ENCODE data around the gene ADAM12. TPM values are rescaled to one million over a fixed set of nuclear protein-coding genes. Genes with fewer than 3 reads are reported as not detected.

ADAM12 gene
- total RNA-seq, 1 experiment from 2014 or later, result 0.24 TPM

DNA sequence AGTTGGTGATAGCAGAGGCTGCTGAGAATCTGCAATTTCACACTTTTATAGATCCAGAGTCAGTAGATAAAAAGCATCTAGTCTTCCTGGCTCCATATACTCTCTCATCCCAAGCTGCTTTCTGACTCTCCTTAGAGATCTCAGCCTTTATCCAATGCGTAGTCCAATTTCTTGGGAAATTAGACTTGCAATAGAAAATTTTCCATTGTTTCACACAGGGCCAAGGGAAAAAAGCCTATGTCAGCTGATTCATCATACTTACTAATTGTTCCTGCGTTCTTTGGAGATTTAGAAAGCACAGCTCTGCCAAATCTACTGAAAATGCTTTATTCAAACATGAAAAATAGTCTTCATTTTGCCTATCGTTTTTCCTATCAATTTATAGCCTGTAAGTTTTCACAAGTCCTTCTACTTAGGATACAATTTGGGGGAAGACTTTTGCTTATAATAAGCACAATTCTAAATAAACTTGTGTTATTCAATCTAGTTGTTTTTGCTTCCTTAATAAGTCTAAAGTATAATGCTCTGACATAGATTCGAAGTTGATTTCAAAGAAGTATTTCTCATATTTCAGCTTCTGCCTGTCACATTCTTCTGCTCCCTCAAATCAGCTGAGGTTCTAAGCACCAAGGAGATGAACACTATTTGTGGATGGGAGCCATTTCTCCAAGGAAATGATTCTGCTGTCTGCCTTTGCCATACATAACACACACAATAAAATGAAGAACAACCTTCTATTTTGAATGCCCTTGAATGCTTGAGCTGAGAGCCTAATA is 165.4 kb downstream of the ADAM12 start:
- H3K9me3 ChIP-seq (ENCODE audit: control insufficient read depth, low read depth, low read length), result no peaks in the 10 kb centered on the region
- H2AFZ ChIP-seq (ENCODE audit: low read length), result no peak overlapping the region
- H4K20me1 ChIP-seq (ENCODE audit: control insufficient read depth, insufficient read depth, insufficient read length), result no peaks in the 10 kb centered on the region
- no peak overlapping the region for H2BK120ac ChIP-seq (ENCODE audit: low read depth, low read length, poor library complexity, severe bottlenecking)
- H4K8ac ChIP-seq (replicated peaks; ENCODE audit: insufficient read length, low read depth, low read length), result no peak overlapping the region
- H3K9ac ChIP-seq (ENCODE audit: extremely low read depth, insufficient read length, low read length), result no peak overlapping the region
- H2BK20ac ChIP-seq (ENCODE audit: low read depth, low read length, poor library complexity, severe bottlenecking), result no peak overlapping the region
- H3K4me2 ChIP-seq (ENCODE audit: insufficient read depth, insufficient read length, low read length), result no peak overlapping the region
- H3K9me3 Mint-ChIP-seq, result no peaks in the 10 kb centered on the region
- TF ChIP-seq, protein P1, sequence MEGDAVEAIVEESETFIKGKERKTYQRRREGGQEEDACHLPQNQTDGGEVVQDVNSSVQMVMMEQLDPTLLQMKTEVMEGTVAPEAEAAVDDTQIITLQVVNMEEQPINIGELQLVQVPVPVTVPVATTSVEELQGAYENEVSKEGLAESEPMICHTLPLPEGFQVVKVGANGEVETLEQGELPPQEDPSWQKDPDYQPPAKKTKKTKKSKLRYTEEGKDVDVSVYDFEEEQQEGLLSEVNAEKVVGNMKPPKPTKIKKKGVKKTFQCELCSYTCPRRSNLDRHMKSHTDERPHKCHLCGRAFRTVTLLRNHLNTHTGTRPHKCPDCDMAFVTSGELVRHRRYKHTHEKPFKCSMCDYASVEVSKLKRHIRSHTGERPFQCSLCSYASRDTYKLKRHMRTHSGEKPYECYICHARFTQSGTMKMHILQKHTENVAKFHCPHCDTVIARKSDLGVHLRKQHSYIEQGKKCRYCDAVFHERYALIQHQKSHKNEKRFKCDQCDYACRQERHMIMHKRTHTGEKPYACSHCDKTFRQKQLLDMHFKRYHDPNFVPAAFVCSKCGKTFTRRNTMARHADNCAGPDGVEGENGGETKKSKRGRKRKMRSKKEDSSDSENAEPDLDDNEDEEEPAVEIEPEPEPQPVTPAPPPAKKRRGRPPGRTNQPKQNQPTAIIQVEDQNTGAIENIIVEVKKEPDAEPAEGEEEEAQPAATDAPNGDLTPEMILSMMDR (conservative IDR thresholded peaks at IDR 0.05), result no peak
- no peak overlapping the region for H2BK12ac ChIP-seq (ENCODE audit: insufficient read length, low read depth, low read length)
- H3K27ac ChIP-seq (ENCODE audit: insufficient read length, low read depth, low read length), result no peak overlapping the region
- H3K56ac ChIP-seq (ENCODE audit: insufficient read length, low read depth, low read length), result no peak overlapping the region
- DNase-seq, result no peak
- no peaks in the 10 kb centered on the region; the same call in none of the 2 replicates for H3K27me3 Mint-ChIP-seq (ENCODE audit: low read depth)
- H3K23ac ChIP-seq (ENCODE audit: insufficient read length, low read depth, low read length), result no peak overlapping the region
- H3K4me3 Mint-ChIP-seq, result no peak overlapping the region
- H2AK5ac ChIP-seq (ENCODE audit: insufficient read length, low read length), result no peak overlapping the region
- no peak overlapping the region for H3K14ac ChIP-seq (ENCODE audit: insufficient read depth, low read length)
- H3K4me1 ChIP-seq (ENCODE audit: insufficient read depth, low read length), result peaks cover 4% of the 10 kb centered on the region; the same call in 1 of the 2 replicates
- no peak overlapping the region for H4K5ac ChIP-seq (ENCODE audit: insufficient read length, low read depth, low read length)
- WGBS (ENCODE audit: extremely low coverage, insufficient read length, low lambda C conversion rate), result no CpG with 5 or more reads among the region's 4 CpGs
- H3K27ac Mint-ChIP-seq, result no peak overlapping the region
- no peaks in the 10 kb centered on the region for H3K27me3 ChIP-seq (ENCODE audit: insufficient read depth, low read length)
- no peak overlapping the region for H2BK5ac ChIP-seq (ENCODE audit: insufficient read length, low read length)
- H3K23me2 ChIP-seq (ENCODE audit: insufficient read length, low read depth, low read length, poor library complexity, severe bottlenecking), result no peaks in the 10 kb centered on the region
- no peak overlapping the region for H3K4ac ChIP-seq (ENCODE audit: low read depth, low read length)
- no peaks in the 10 kb centered on the region for H3K79me2 ChIP-seq (ENCODE audit: insufficient read depth, low read length)
- no peak overlapping the region for H3T11ph ChIP-seq (ENCODE audit: low read length)
- peaks cover 6 to 15% of the 10 kb centered on the region in 2 experiments; a peak in 3 of 4 replicates for H3K4me1 Mint-ChIP-seq
- no peaks in the 10 kb centered on the region for H3K79me1 ChIP-seq (ENCODE audit: insufficient read depth, low read depth, low read length, poor library complexity, severe bottlenecking)
- H3K36me3 Mint-ChIP-seq (ENCODE audit: insufficient read depth in 1 of 3, low read depth in 3 of 3), result no peaks in the 10 kb centered on the region; a peak in 1 of 7 replicates
- no peak overlapping the region for H4K91ac ChIP-seq (ENCODE audit: insufficient read length, low read depth, low read length)
- H3K18ac ChIP-seq (ENCODE audit: insufficient read length, low read depth, low read length), result no peak overlapping the region
- no peak overlapping the region for H2BK15ac ChIP-seq (ENCODE audit: low read depth, low read length)

Measured in H9 (cell line).